HPDE6-E6E7 (cell line): ENCODE measurements around the gene RASA3.

Experiments
- DNase-seq: peaks from one replicate; pipeline ENCODE4 v3.0.0; 2011; ENCODE audit warnings: missing footprints; ENCODE audit errors: extremely low spot score

Gene RASA3

GRCh38 chr13:114004420-114005205 lies 127.8 kb downstream of the RASA3 start:
- DNase-seq, result no peak

GRCh38 chr13:114002771-114003321 lies 129.6 kb downstream of the RASA3 start:
- DNase-seq, result no peak

- no peak for DNase-seq
Observed at GRCh38 chr13:114002009-114002544, 130.3 kb downstream of the RASA3 start.

GRCh38 chr13:114001331-114002008 lies 131.0 kb downstream of the RASA3 start:
- no peak for DNase-seq

- DNase-seq, result no peak
Observed at GRCh38 chr13:114000151-114001040, 132.0 kb downstream of the RASA3 start.

- DNase-seq, result no peak
Observed at GRCh38 chr13:113999618-113999910, 132.9 kb downstream of the RASA3 start.

- no peak for DNase-seq
Observed at GRCh38 chr13:113998781-113999617, 133.4 kb downstream of the RASA3 start.

- DNase-seq, result no peak
Observed at GRCh38 chr13:113997845-113998751, 134.3 kb downstream of the RASA3 start.

GRCh38 chr13:113996912-113997745 lies 135.3 kb downstream of the RASA3 start:
- no peak for DNase-seq

GRCh38 chr13:113996081-113996911 lies 136.1 kb downstream of the RASA3 start:
- no peak for DNase-seq

- DNase-seq, result no peak
Observed at GRCh38 chr13:113995051-113995601, 137.3 kb downstream of the RASA3 start.

- DNase-seq, result no peak
Observed at GRCh38 chr13:113992276-113993005, 140.0 kb downstream of the RASA3 start.

GRCh38 chr13:113991676-113992179 lies 140.7 kb downstream of the RASA3 start:
- DNase-seq, result no peak

- no peak for DNase-seq
Observed at GRCh38 chr13:113991191-113991669, 141.2 kb downstream of the RASA3 start.

- DNase-seq, result no peak
Observed at GRCh38 chr13:113990321-113990837, 142.0 kb downstream of the RASA3 start.

- no peak for DNase-seq
Observed at GRCh38 chr13:113989585-113990300, 142.7 kb downstream of the RASA3 start.
